Kidney (tissue), 14 donors: Measurements from ENCODE around the gene LHFPL3. TPM values are rescaled to one million over a fixed set of nuclear protein-coding genes. Genes with fewer than 3 reads are reported as not detected.

Source experiments
- DNase-seq, 5 donors: peaks; one replicate each; pipeline ENCODE4 v3.0.0-alpha.2; 2013 to 2020
- FAIRE-seq: peaks from 2 replicates; lab custom pipeline; 2012; peaks lifted over from hg19 to GRCh38; lab: Jason Lieb, UNC
- H3K27ac ChIP-seq, 2 donors: one replicate each; pipeline ENCODE4 v1.7.0; 2013; ENCODE audit warnings: low read depth in 2 of 2, low read length in 2 of 2, inconsistent platforms in 1 of 2
- H3K27me3 ChIP-seq: one replicate; pipeline ENCODE4 v1.7.1; 2013; ENCODE audit warnings: low read length, inconsistent platforms; ENCODE audit not compliant: control insufficient read depth, insufficient read depth
- H3K36me3 ChIP-seq, 3 donors: one replicate each; pipeline versions ENCODE4 v1.7.0 to v1.7.1; 2013; ENCODE audit warnings: low read length in 3 of 3, control low read depth in 1 of 3, inconsistent platforms in 1 of 3; ENCODE audit not compliant: insufficient read depth in 3 of 3, control insufficient read depth in 2 of 3
- H3K4me1 ChIP-seq, 3 donors: one replicate each; pipeline versions ENCODE4 v1.7.0 to v1.7.1; 2013; ENCODE audit warnings: low read length in 3 of 3, inconsistent platforms in 1 of 3, low read depth in 1 of 3; ENCODE audit not compliant: control insufficient read depth in 2 of 3, insufficient read depth in 2 of 3
- H3K4me3 ChIP-seq, 3 donors: one replicate each; pipeline versions ENCODE4 v1.7.0 to v1.8.1; 2013; ENCODE audit warnings: low read length in 3 of 3, control low read depth in 1 of 3, inconsistent platforms in 1 of 3
- H3K9ac ChIP-seq, 3 donors: one replicate each; pipeline versions ENCODE4 v1.7.0 to v1.7.1; 2013; ENCODE audit warnings: low read length in 3 of 3, control low read depth in 1 of 3, inconsistent platforms in 1 of 3
- H3K9me3 ChIP-seq, 3 donors: one replicate each; pipeline versions ENCODE4 v1.7.0 to v1.7.1; 2013; ENCODE audit warnings: low read length in 3 of 3, control low read depth in 1 of 3, inconsistent platforms in 1 of 3; ENCODE audit not compliant: control insufficient read depth in 2 of 3, insufficient read depth in 1 of 3
- intact Hi-C: fragments of 100-400 bp; cut with DNase I; formaldehyde crosslinking; loops from one replicate; pipeline ENCODE4 v1.11.1; 2022
- polyA plus RNA-seq: library from polyadenylated mRNA; stranded (reverse); fragments of 350-450 nt; fragmentation: Illumina TruSeq; extraction: RNeasy Lipid Tissue Mini Kit (QIAGEN cat#74804); gene quantifications from one replicate; pipeline ENCODE4 v1.2.3, GENCODE V29; 2014; ENCODE audit warnings: low read depth, low replicate concordance; ENCODE audit not compliant: insufficient read depth
- total RNA-seq: library from RNA; stranded (reverse); fragmentation: NEBNext Ultra II Directional; extraction: Animal tissue kit (Norgen Biotek cat#: 25700); gene quantifications from one replicate; pipeline ENCODE4 v1.2.1, GENCODE V29; 2021
- TF ChIP-seq, protein P1 (sequence below): IDR thresholded peaks from 3 replicates; pipeline ENCODE4 v1.5.1; 2012; ENCODE audit warnings: mild to moderate bottlenecking, moderate library complexity, borderline replicate concordance; ENCODE audit not compliant: insufficient read depth; ENCODE audit errors: extremely low read depth
- donor health status: control.
- donor health status: control.
- donor health status: control.
- donor health status: control.
- donor health status: control.
- donor health status: DM: yes; HTN: yes; CAD: no.
- donor health status: Normal renal cell carcinoma (clear cell type).

The LHFPL3 gene
- total and polyA plus RNA-seq, 2 donors from 2014 or later: not detected

GRCh38 chr7:104761892-104762291 lies 433.5 kb downstream of the LHFPL3 start:
- intact Hi-C loops: no loop called here
- H3K9me3 ChIP-seq: no peaks in the 10 kb centered on the region
- FAIRE-seq: no peak

GRCh38 chr7:104767113-104767512 lies 438.7 kb downstream of the LHFPL3 start:
- FAIRE-seq (no peak), DNase-seq (no peak)

More at GRCh38 chr7:104761892-104762291, 433.5 kb downstream of the LHFPL3 start:
- H3K4me1 ChIP-seq: no peaks in the 10 kb centered on the region
- H3K4me3 ChIP-seq: no peak overlapping the region
- H3K27ac ChIP-seq: no peak overlapping the region
- H3K36me3 ChIP-seq: no peaks in the 10 kb centered on the region
- H3K9ac ChIP-seq: no peak overlapping the region
- TF ChIP-seq, protein P1, sequence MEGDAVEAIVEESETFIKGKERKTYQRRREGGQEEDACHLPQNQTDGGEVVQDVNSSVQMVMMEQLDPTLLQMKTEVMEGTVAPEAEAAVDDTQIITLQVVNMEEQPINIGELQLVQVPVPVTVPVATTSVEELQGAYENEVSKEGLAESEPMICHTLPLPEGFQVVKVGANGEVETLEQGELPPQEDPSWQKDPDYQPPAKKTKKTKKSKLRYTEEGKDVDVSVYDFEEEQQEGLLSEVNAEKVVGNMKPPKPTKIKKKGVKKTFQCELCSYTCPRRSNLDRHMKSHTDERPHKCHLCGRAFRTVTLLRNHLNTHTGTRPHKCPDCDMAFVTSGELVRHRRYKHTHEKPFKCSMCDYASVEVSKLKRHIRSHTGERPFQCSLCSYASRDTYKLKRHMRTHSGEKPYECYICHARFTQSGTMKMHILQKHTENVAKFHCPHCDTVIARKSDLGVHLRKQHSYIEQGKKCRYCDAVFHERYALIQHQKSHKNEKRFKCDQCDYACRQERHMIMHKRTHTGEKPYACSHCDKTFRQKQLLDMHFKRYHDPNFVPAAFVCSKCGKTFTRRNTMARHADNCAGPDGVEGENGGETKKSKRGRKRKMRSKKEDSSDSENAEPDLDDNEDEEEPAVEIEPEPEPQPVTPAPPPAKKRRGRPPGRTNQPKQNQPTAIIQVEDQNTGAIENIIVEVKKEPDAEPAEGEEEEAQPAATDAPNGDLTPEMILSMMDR: no peak
- H3K27me3 ChIP-seq: no peaks in the 10 kb centered on the region
- DNase-seq: no peak

DNA sequence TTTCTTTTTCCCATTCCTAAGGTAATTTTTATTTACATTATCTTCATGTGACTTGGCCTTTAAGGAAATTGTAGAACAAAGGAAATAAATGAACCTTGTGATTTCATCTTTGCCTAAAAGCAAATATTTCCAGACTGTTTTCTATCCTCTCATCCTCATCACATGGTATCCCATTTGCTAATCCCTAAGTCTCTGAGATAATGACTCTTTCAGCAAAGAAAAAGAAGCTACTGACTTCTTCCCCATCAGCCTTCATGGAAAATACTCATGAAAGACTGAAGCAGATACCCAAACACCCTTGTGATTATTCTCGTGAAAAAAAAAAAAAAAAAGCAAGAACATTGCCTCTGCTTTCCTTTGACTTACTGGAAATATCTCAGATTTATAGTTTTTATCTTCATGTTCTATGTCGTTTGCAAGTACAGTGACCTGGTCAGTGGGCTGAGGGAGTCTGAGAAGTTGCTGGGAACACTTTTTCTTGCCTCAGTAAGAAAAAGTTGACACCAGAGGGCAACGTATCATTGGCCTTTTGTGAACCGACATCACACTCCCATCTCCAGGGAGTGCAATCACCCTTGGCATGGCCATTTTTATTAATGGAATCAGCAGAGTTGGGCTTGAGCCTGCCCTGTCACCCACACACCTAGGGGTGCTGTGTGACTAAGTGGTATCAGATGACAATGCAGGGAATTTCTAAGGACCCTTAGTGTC lies 439.6 kb downstream of the LHFPL3 start:
- no peak for DNase-seq
- intact Hi-C loops: no loop called here
- H3K27me3 ChIP-seq: no peaks in the 10 kb centered on the region
- FAIRE-seq: no peak
- no peaks in the 10 kb centered on the region for H3K4me1 ChIP-seq
- TF ChIP-seq, protein P1: no peak
- H3K27ac ChIP-seq: no peak overlapping the region
- H3K36me3 ChIP-seq: no peaks in the 10 kb centered on the region
- no peaks in the 10 kb centered on the region for H3K9me3 ChIP-seq
- H3K4me3 ChIP-seq: no peak overlapping the region
- H3K9ac ChIP-seq: no peak overlapping the region

More at GRCh38 chr7:104767113-104767512, 438.7 kb downstream of the LHFPL3 start:
- Histone ChIP-seq H3K36me3 (no peaks in the 10 kb centered on the region), H3K27ac (no peak overlapping the region), H3K9ac (no peak overlapping the region), H3K9me3 (no peaks in the 10 kb centered on the region), H3K27me3 (no peaks in the 10 kb centered on the region), H3K4me1 (no peaks in the 10 kb centered on the region), H3K4me3 (no peak overlapping the region)
- intact Hi-C loops: no loop called here
- TF ChIP-seq, protein P1: no peak
